Thyroid gland (tissue), 4 donors: ENCODE results near the gene HSDL1. TPM values are rescaled to one million over a fixed set of nuclear protein-coding genes. Genes with fewer than 3 reads are reported as not detected.

Experiments
- DNase-seq, 2 donors: peaks; one replicate each; pipeline ENCODE4 v3.0.0-alpha.2; 2019
- H3K27ac ChIP-seq, 3 donors: fragments of 200-600 bp; sonication (generic); 1 replicate in 2 of 3; 2 replicates in 1 of 3; pipeline ENCODE4 v1.5.1; 2016 to 2019; ENCODE audit warnings: mild to moderate bottlenecking in 1 of 3, moderate library complexity in 1 of 3
- H3K27me3 ChIP-seq: fragments of 200-600 bp; sonication (generic); one replicate; pipeline ENCODE4 v1.5.1; 2019
- H3K36me3 ChIP-seq, 2 donors: fragments of 200-600 bp; sonication (generic); one replicate each; pipeline ENCODE4 v1.5.1; 2016 to 2019
- H3K4me1 ChIP-seq, 2 donors: fragments of 200-600 bp; sonication (generic); one replicate each; pipeline ENCODE4 v1.5.1; 2017 to 2019
- H3K4me3 ChIP-seq, 3 donors: fragments of 200-600 bp; sonication (generic); replicated peaks in 1 of 3; 1 replicate in 2 of 3; 2 replicates in 1 of 3; pipeline ENCODE4 v1.5.1; 2016; ENCODE audit warnings: mild to moderate bottlenecking in 1 of 3
- H3K9me3 ChIP-seq: fragments of 200-600 bp; sonication (generic); one replicate; pipeline ENCODE4 v1.5.1; 2017
- POLR2A ChIP-seq, 2 donors: fragments of 450-650 bp; IDR thresholded peaks; one replicate each; pipeline ENCODE4 v1.6.1; 2017; ENCODE audit warnings: antibody characterized with exemption in 2 of 2, mild to moderate bottlenecking in 2 of 2, moderate library complexity in 1 of 2
- WGBS, 2 donors: methylation state at CpG; one replicate each; pipeline ENCODE4 v1.1.5; 2017; 5-methylcytosine and 5-hydroxymethylcytosine counted together
- intact Hi-C: fragments of 100-400 bp; cut with DNase I; formaldehyde crosslinking; loops from one replicate; pipeline ENCODE4 v1.15.1; 2023
- total RNA-seq, 4 donors: library from RNA; depleted of rRNA; stranded (reverse); fragments of >200 nt; gene quantifications; one replicate each; pipeline ENCODE4 v1.2.3, GENCODE V29; 2016
- TF ChIP-seq, protein P1 (sequence below), 6 experiments: fragments of 200-600 bp in 3 of 6; fragments of 450-650 bp in 3 of 6; sonication (generic) in 3 of 6; IDR thresholded peaks; one replicate each; pipeline ENCODE4 v1.5.1; 2016 to 2019; ENCODE audit warnings: antibody characterized with exemption in 6 of 6, mild to moderate bottlenecking in 2 of 6, inconsistent platforms in 1 of 6, moderate library complexity in 1 of 6

HSDL1 gene
- total RNA-seq, 4 donors from 2014 or later = 37.2 to 82.9 (median 59.5) TPM

GRCh38 chr16:84161037-84161436 is 16.1 kb upstream of the HSDL1 start:
- TF ChIP-seq, protein P1, sequence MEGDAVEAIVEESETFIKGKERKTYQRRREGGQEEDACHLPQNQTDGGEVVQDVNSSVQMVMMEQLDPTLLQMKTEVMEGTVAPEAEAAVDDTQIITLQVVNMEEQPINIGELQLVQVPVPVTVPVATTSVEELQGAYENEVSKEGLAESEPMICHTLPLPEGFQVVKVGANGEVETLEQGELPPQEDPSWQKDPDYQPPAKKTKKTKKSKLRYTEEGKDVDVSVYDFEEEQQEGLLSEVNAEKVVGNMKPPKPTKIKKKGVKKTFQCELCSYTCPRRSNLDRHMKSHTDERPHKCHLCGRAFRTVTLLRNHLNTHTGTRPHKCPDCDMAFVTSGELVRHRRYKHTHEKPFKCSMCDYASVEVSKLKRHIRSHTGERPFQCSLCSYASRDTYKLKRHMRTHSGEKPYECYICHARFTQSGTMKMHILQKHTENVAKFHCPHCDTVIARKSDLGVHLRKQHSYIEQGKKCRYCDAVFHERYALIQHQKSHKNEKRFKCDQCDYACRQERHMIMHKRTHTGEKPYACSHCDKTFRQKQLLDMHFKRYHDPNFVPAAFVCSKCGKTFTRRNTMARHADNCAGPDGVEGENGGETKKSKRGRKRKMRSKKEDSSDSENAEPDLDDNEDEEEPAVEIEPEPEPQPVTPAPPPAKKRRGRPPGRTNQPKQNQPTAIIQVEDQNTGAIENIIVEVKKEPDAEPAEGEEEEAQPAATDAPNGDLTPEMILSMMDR (IDR thresholded peaks at IDR 0.05) = no peak
- no peak for TF ChIP-seq POLR2A (IDR thresholded peaks at IDR 0.05)
- no peaks in the 10 kb centered on the region for H3K4me1 ChIP-seq
- intact Hi-C loops = no loop called here
- H3K36me3 ChIP-seq = no peaks in the 10 kb centered on the region
- H3K9me3 ChIP-seq = no peaks in the 10 kb centered on the region
- H3K4me3 ChIP-seq = no peak overlapping the region
- no peak for DNase-seq
- H3K27me3 ChIP-seq = no peaks in the 10 kb centered on the region
- no peak overlapping the region for H3K27ac ChIP-seq
- 81 to 89% methylated on average over 6 to 10 of the region's 10 CpGs for WGBS, 2 donors

DNA sequence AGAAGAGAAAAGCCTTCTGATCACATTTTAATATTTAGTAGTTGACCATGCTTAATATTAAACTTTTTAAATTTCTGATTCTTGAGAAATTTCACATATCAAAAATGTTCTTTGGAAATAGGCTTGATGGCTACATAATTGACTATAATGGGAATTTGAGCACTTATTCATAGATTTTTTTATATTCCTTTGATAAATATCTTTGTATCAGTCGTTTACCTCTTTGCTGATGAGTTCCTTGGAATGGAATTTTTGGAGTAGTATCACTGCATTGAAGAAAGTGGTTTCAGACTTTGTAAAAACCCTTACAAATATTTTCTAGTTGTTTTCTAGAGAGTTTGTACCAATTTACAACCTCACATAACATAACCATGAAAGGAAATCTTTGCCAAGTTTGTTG is 14.8 kb upstream of the HSDL1 start:
- H3K36me3 ChIP-seq = no peaks in the 10 kb centered on the region
- H3K4me3 ChIP-seq = no peak overlapping the region
- H3K9me3 ChIP-seq = no peaks in the 10 kb centered on the region
- H3K4me1 ChIP-seq = no peaks in the 10 kb centered on the region
- TF ChIP-seq, protein P1 (IDR thresholded peaks at IDR 0.05) = no peak
- TF ChIP-seq POLR2A (IDR thresholded peaks at IDR 0.05) = no peak
- intact Hi-C loops = no loop called here
- DNase-seq = no peak
- WGBS, 2 donors = 72 to 73% methylated on average over 1 of the region's 1 CpG
- H3K27ac ChIP-seq = no peak overlapping the region
- H3K27me3 ChIP-seq = no peaks in the 10 kb centered on the region

DNA sequence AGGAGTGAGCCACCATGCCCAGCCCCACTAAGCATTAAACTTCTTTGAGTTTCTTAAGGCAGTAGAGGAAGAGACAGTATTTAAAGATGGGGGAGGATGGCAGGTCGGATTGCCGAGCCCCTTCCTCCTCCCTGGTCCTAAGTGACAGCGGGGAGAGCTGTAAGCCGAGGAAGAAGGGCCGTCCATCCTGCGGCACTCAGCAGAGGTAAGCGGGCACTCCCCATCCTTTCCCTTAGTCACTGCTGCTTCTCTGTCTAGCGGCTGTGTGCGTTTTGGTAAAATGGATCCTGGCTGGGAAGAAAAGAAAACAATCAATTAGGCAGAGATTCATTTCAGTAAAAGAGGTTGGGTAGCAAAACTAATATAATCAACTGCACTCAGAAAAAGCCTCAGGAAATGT is 14.0 kb upstream of the HSDL1 start:
- Histone ChIP-seq H3K4me3 (no peak overlapping the region), H3K4me1 (no peaks in the 10 kb centered on the region), H3K27me3 (no peaks in the 10 kb centered on the region), H3K9me3 (no peaks in the 10 kb centered on the region), H3K27ac (no peak overlapping the region), H3K36me3 (no peaks in the 10 kb centered on the region)
- WGBS, 2 donors = 35 to 42% methylated on average over 9 of the region's 9 CpGs
- DNase-seq = no peak
- intact Hi-C loops = no loop called here
- TF ChIP-seq, protein P1 (IDR thresholded peaks at IDR 0.05) = no peak
- TF ChIP-seq POLR2A (IDR thresholded peaks at IDR 0.05) = no peak

GRCh38 chr16:84156342-84156784 is 11.4 kb upstream of the HSDL1 start:
- Histone ChIP-seq H3K36me3 (no peaks in the 10 kb centered on the region), H3K4me1 (no peaks in the 10 kb centered on the region), H3K27me3 (no peaks in the 10 kb centered on the region), H3K4me3 (no peak overlapping the region), H3K27ac (no peak overlapping the region), H3K9me3 (no peaks in the 10 kb centered on the region)
- no peak for DNase-seq
- TF ChIP-seq, protein P1 (IDR thresholded peaks at IDR 0.05) = no peak
- TF ChIP-seq POLR2A (IDR thresholded peaks at IDR 0.05) = no peak
- intact Hi-C loops = no loop called here
- 80 to 84% methylated on average over 5 of the region's 5 CpGs for WGBS, 2 donors

GRCh38 chr16:84155771-84156170 is 10.8 kb upstream of the HSDL1 start:
- WGBS, 2 donors = 89 to 91% methylated on average over 6 of the region's 6 CpGs
- Histone ChIP-seq H3K4me3 (no peak overlapping the region), H3K9me3 (no peaks in the 10 kb centered on the region), H3K36me3 (no peaks in the 10 kb centered on the region), H3K27me3 (no peaks in the 10 kb centered on the region), H3K27ac (no peak overlapping the region), H3K4me1 (no peaks in the 10 kb centered on the region)
- no peak for DNase-seq
- intact Hi-C loops = no loop called here
- no peak for TF ChIP-seq POLR2A (IDR thresholded peaks at IDR 0.05)
- TF ChIP-seq, protein P1 (IDR thresholded peaks at IDR 0.05) = no peak
